Measurements from ENCODE around the gene ALDH1A1. TPM values are rescaled to one million over a fixed set of nuclear protein-coding genes. Genes with fewer than 3 reads are reported as not detected.

Gene ALDH1A1
- polyA plus RNA-seq, 1 of the 3 experiments (the other 2 are of a cell fraction) = 0.03 TPM

- Histone ChIP-seq H2AFZ (ENCODE audit: low read depth) (no peak overlapping the region), H3F3A (replicated peaks; ENCODE audit: insufficient read depth) (no peaks in the 10 kb centered on the region), H3K9ac (no peak overlapping the region), H3K27ac (ENCODE audit: low read depth in 2 of 2, low read length in 1 of 2) (no peak overlapping the region), H3K9me2 (no peaks in the 10 kb centered on the region), H3K4me2 (no peak overlapping the region), H3K36me3 (replicated peaks in 1 of 2; ENCODE audit: control insufficient read depth in 1 of 2, insufficient read depth in 2 of 2, low read length in 1 of 2) (no peaks in the 10 kb centered on the region), H4K20me1 (ENCODE audit: insufficient read depth) (no peaks in the 10 kb centered on the region), H3K79me2 (ENCODE audit: insufficient read depth) (no peaks in the 10 kb centered on the region), H3K4me1 (ENCODE audit: control insufficient read depth in 1 of 2, insufficient read depth in 2 of 2, low read depth in 1 of 2, low read length in 1 of 2) (no peaks in the 10 kb centered on the region), H3K27me3 (ENCODE audit: insufficient read depth) (peaks cover 6% of the 10 kb centered on the region), H3K4me3 (ENCODE audit: low read depth in 2 of 2, low read length in 1 of 2) (no peak overlapping the region), H3K9me3 (no peaks in the 10 kb centered on the region)
- TF ChIP-seq CTCF (IDR thresholded peaks at IDR 0.05) (no peak), MAX (IDR thresholded peaks at IDR 0.05; ENCODE audit: low read depth) (no peak), USF1 (IDR thresholded peaks at IDR 0.05; ENCODE audit: borderline replicate concordance, low read depth) (no peak), YY1 (IDR thresholded peaks at IDR 0.05; ENCODE audit: low read depth) (no peak), TAF1 (IDR thresholded peaks at IDR 0.05; ENCODE audit: borderline replicate concordance, low read depth, low read length) (no peak), RFX5 (IDR thresholded peaks at IDR 0.05; ENCODE audit: low read length) (no peak), RXRA (IDR thresholded peaks at IDR 0.05; ENCODE audit: borderline replicate concordance, low read depth) (no peak), NFIC (IDR thresholded peaks at IDR 0.05; ENCODE audit: borderline replicate concordance) (no peak), TEAD4 (IDR thresholded peaks at IDR 0.05; ENCODE audit: borderline replicate concordance, insufficient read depth) (no peak), RAD21 (IDR thresholded peaks at IDR 0.05; ENCODE audit: low read length) (no peak)
- 6% methylated on average over 3 of the region's 3 CpGs for WGBS (ENCODE audit: low lambda C conversion rate)
- DNase-seq = no peak
- CTCF ChIA-PET = no interaction called here
- POLR2A ChIA-PET = no interaction called here
These were observed 43.4 kb downstream of the ALDH1A1 start for GRCh38 chr9:72909428-72909827.

GRCh38 chr9:72907421-72907820 lies 45.4 kb downstream of the ALDH1A1 start:
- ChIA-PET POLR2A (no interaction called here), CTCF (no interaction called here)
- no peak for DNase-seq
- Histone ChIP-seq H3F3A (replicated peaks; ENCODE audit: insufficient read depth) (no peaks in the 10 kb centered on the region), H3K4me1 (ENCODE audit: control insufficient read depth in 1 of 2, insufficient read depth in 2 of 2, low read depth in 1 of 2, low read length in 1 of 2) (no peaks in the 10 kb centered on the region), H3K4me3 (ENCODE audit: low read depth in 2 of 2, low read length in 1 of 2) (no peak overlapping the region), H3K79me2 (ENCODE audit: insufficient read depth) (no peaks in the 10 kb centered on the region), H2AFZ (ENCODE audit: low read depth) (no peak overlapping the region), H3K36me3 (replicated peaks in 1 of 2; ENCODE audit: control insufficient read depth in 1 of 2, insufficient read depth in 2 of 2, low read length in 1 of 2) (no peaks in the 10 kb centered on the region), H3K9me2 (no peaks in the 10 kb centered on the region), H3K4me2 (no peak overlapping the region), H3K27me3 (ENCODE audit: insufficient read depth) (peaks cover 6% of the 10 kb centered on the region; the same call in 1 of the 2 replicates), H3K9me3 (no peaks in the 10 kb centered on the region), H3K27ac (ENCODE audit: low read depth in 2 of 2, low read length in 1 of 2) (no peak overlapping the region), H4K20me1 (ENCODE audit: insufficient read depth) (no peaks in the 10 kb centered on the region), H3K9ac (no peak overlapping the region)
- WGBS (ENCODE audit: low lambda C conversion rate) = 7% methylated on average over 5 of the region's 5 CpGs
- TF ChIP-seq NFIC (IDR thresholded peaks at IDR 0.05; ENCODE audit: borderline replicate concordance) (no peak), FOXJ3 (CRISPR knock-in tag; IDR thresholded peaks at IDR 0.05) (no peak), CTCF (IDR thresholded peaks at IDR 0.05) (no peak), EP300 (IDR thresholded peaks at IDR 0.05; ENCODE audit: borderline replicate concordance in 1 of 2, low read depth in 1 of 2, low read length in 1 of 2) (no peak), PBX3 (IDR thresholded peaks at IDR 0.05) (no peak), RCOR1 (IDR thresholded peaks at IDR 0.05; ENCODE audit: low read length) (no peak), JUND (IDR thresholded peaks at IDR 0.05) (no peak), REST (IDR thresholded peaks at IDR 0.05; ENCODE audit: low read depth, low read length) (no peak), MAX (IDR thresholded peaks at IDR 0.05; ENCODE audit: low read depth) (no peak), TAF1 (IDR thresholded peaks at IDR 0.05; ENCODE audit: borderline replicate concordance, low read depth, low read length) (no peak), FOSL2 (IDR thresholded peaks at IDR 0.05; ENCODE audit: borderline replicate concordance, low read depth) (no peak), CHD2 (IDR thresholded peaks at IDR 0.05; ENCODE audit: low read length, partially characterized antibody) (no peak)
